IPS DF 6.9 (cell line): ENCODE results near the gene RBM20.

Source experiments
- DNase-seq: peaks from one replicate; pipeline ENCODE4 v3.0.0-alpha.2; 2013; ENCODE audit warnings: low read depth, low spot score
- H3K27ac ChIP-seq: one replicate; pipeline ENCODE4 v1.5.1; 2013; ENCODE audit warnings: low read length, control low read depth
- H3K27me3 ChIP-seq: 2 replicates; pipeline ENCODE4 v1.6.1; 2013; ENCODE audit warnings: mild to moderate bottlenecking, low read length; ENCODE audit not compliant: control insufficient read depth, insufficient read depth
- H3K36me3 ChIP-seq: 2 replicates; pipeline ENCODE4 v1.6.1; 2013; ENCODE audit warnings: low read length; ENCODE audit not compliant: control insufficient read depth, insufficient read depth
- H3K4me1 ChIP-seq: 2 replicates; pipeline ENCODE4 v1.6.1; 2013; ENCODE audit warnings: low read length; ENCODE audit not compliant: control insufficient read depth, insufficient read depth
- H3K4me3 ChIP-seq: 2 replicates; pipeline ENCODE4 v1.5.1; 2013; ENCODE audit warnings: mild to moderate bottlenecking, low read length
- H3K9me3 ChIP-seq: 2 replicates; pipeline ENCODE4 v1.6.1; 2013; ENCODE audit warnings: low read length, inconsistent platforms; ENCODE audit not compliant: control insufficient read depth, insufficient read depth
- WGBS: extraction: QIAGEN DNeasy Blood & Tissue Kit; methylation state at CpG from one replicate; pipeline ENCODE4 v1.1.7; 2013; ENCODE audit warnings: mixed read lengths, missing lambda C conversion rate; ENCODE audit not compliant: insufficient read length, insufficient coverage; 5-methylcytosine and 5-hydroxymethylcytosine counted together

RBM20 gene

GRCh38 chr10:110737886-110738634 lies 93.9 kb downstream of the RBM20 start:
- no peak for DNase-seq
- Histone ChIP-seq H3K36me3 (no peaks in the 10 kb centered on the region), H3K4me1 (no peaks in the 10 kb centered on the region), H3K27me3 (no peaks in the 10 kb centered on the region), H3K9me3 (no peaks in the 10 kb centered on the region), H3K4me3 (no peak overlapping the region), H3K27ac (no peak overlapping the region)
- WGBS: no CpG with 5 or more reads among the region's 7 CpGs

GRCh38 chr10:110739811-110740271 lies 95.7 kb downstream of the RBM20 start:
- H3K27me3 ChIP-seq: no peaks in the 10 kb centered on the region
- DNase-seq: no peak
- H3K9me3 ChIP-seq: no peaks in the 10 kb centered on the region
- no peak overlapping the region for H3K4me3 ChIP-seq
- H3K4me1 ChIP-seq: no peaks in the 10 kb centered on the region
- H3K36me3 ChIP-seq: no peaks in the 10 kb centered on the region
- WGBS: no CpG with 5 or more reads among the region's 7 CpGs
- no peak overlapping the region for H3K27ac ChIP-seq

GRCh38 chr10:110742801-110743200 lies 98.7 kb downstream of the RBM20 start:
- Histone ChIP-seq H3K27ac (no peak overlapping the region), H3K27me3 (no peaks in the 10 kb centered on the region), H3K9me3 (no peaks in the 10 kb centered on the region), H3K4me1 (no peaks in the 10 kb centered on the region), H3K36me3 (no peaks in the 10 kb centered on the region), H3K4me3 (no peak overlapping the region)
- no CpG with 5 or more reads among the region's 6 CpGs for WGBS
- DNase-seq: no peak

GRCh38 chr10:110744782-110745181 lies 100.6 kb downstream of the RBM20 start:
- no peak for DNase-seq
- H3K9me3 ChIP-seq: no peaks in the 10 kb centered on the region
- no peaks in the 10 kb centered on the region for H3K36me3 ChIP-seq
- no peak overlapping the region for H3K4me3 ChIP-seq
- H3K4me1 ChIP-seq: no peaks in the 10 kb centered on the region
- H3K27ac ChIP-seq: no peak overlapping the region
- H3K27me3 ChIP-seq: no peaks in the 10 kb centered on the region
- no CpG with 5 or more reads among the region's 5 CpGs for WGBS

GRCh38 chr10:110746254-110746826 lies 102.2 kb downstream of the RBM20 start:
- no CpG with 5 or more reads among the region's 4 CpGs for WGBS
- H3K4me1 ChIP-seq: no peaks in the 10 kb centered on the region
- no peaks in the 10 kb centered on the region for H3K9me3 ChIP-seq
- H3K27me3 ChIP-seq: no peaks in the 10 kb centered on the region
- H3K36me3 ChIP-seq: no peaks in the 10 kb centered on the region
- no peak overlapping the region for H3K4me3 ChIP-seq
- peak; percentile 48 for DNase-seq
- no peak overlapping the region for H3K27ac ChIP-seq

- Histone ChIP-seq H3K27me3 (no peaks in the 10 kb centered on the region), H3K27ac (no peak overlapping the region), H3K4me3 (no peak overlapping the region), H3K9me3 (no peaks in the 10 kb centered on the region), H3K4me1 (no peaks in the 10 kb centered on the region), H3K36me3 (no peaks in the 10 kb centered on the region)
- DNase-seq: no peak
- WGBS: no CpG with 5 or more reads among the region's 1 CpG
Measured at GRCh38 chr10:110746969-110747608, 103.0 kb downstream of the RBM20 start.

- no peak for DNase-seq
Measured at GRCh38 chr10:110747609-110748464, 103.7 kb downstream of the RBM20 start.

GRCh38 chr10:110748970-110749369 lies 104.8 kb downstream of the RBM20 start:
- Histone ChIP-seq H3K4me1 (no peaks in the 10 kb centered on the region), H3K27ac (no peak overlapping the region), H3K36me3 (no peaks in the 10 kb centered on the region), H3K9me3 (no peaks in the 10 kb centered on the region), H3K4me3 (no peak overlapping the region), H3K27me3 (no peaks in the 10 kb centered on the region)
- WGBS: no CpG with 5 or more reads among the region's 3 CpGs
- DNase-seq: no peak

More at GRCh38 chr10:110747609-110748464, 103.7 kb downstream of the RBM20 start:
- Histone ChIP-seq H3K4me1 (no peaks in the 10 kb centered on the region), H3K27ac (no peak overlapping the region), H3K36me3 (no peaks in the 10 kb centered on the region), H3K27me3 (no peaks in the 10 kb centered on the region), H3K4me3 (no peak overlapping the region), H3K9me3 (no peaks in the 10 kb centered on the region)
- WGBS: no CpG with 5 or more reads among the region's 2 CpGs

- Histone ChIP-seq H3K4me1 (no peaks in the 10 kb centered on the region), H3K4me3 (no peak overlapping the region), H3K9me3 (no peaks in the 10 kb centered on the region), H3K27me3 (no peaks in the 10 kb centered on the region), H3K27ac (no peak overlapping the region), H3K36me3 (no peaks in the 10 kb centered on the region)
- no peak for DNase-seq
- no CpG with 5 or more reads among the region's 2 CpGs for WGBS
Measured at GRCh38 chr10:110750931-110751330, 106.8 kb downstream of the RBM20 start.

GRCh38 chr10:110751850-110752249 lies 107.7 kb downstream of the RBM20 start:
- H3K36me3 ChIP-seq: no peaks in the 10 kb centered on the region
- no CpG with 5 or more reads among the region's 6 CpGs for WGBS
- no peak overlapping the region for H3K4me3 ChIP-seq
- H3K9me3 ChIP-seq: no peaks in the 10 kb centered on the region
- no peaks in the 10 kb centered on the region for H3K4me1 ChIP-seq
- H3K27ac ChIP-seq: no peak overlapping the region
- no peak for DNase-seq
- H3K27me3 ChIP-seq: no peaks in the 10 kb centered on the region
